GM23338 (cell line): Measurements from ENCODE around the gene MCHR2. TPM values are rescaled to one million over a fixed set of nuclear protein-coding genes. Genes with fewer than 3 reads are reported as not detected.

Experiments
- EZH2 ChIP-seq: fragments of 200-600 bp; sonication (generic); IDR thresholded peaks from one replicate; pipeline ENCODE4 v1.8.0; 2017; ENCODE audit warnings: antibody characterized with exemption, mild to moderate bottlenecking, low read depth; ENCODE audit not compliant: unreplicated experiment
- EZH2phosphoT487 ChIP-seq: fragments of 200-600 bp; sonication (generic); IDR thresholded peaks from one replicate; pipeline ENCODE4 v1.8.1; 2018; ENCODE audit warnings: antibody characterized with exemption; ENCODE audit not compliant: unreplicated experiment
- NANOG ChIP-seq: IDR thresholded peaks from 2 replicates; pipeline ENCODE4 v1.6.1; 2016; ENCODE audit warnings: antibody characterized with exemption, borderline replicate concordance
- POLR2AphosphoS5 ChIP-seq: IDR thresholded peaks from 2 replicates; pipeline ENCODE4 v1.6.1; 2016; ENCODE audit warnings: antibody characterized with exemption, low read depth
- STAT1 ChIP-seq: IDR thresholded peaks from one replicate; pipeline ENCODE4 v1.6.1; 2016; ENCODE audit warnings: antibody characterized with exemption; ENCODE audit not compliant: unreplicated experiment
- polyA plus RNA-seq: library from polyadenylated mRNA; unstranded; fragments of >200 nt; fragmentation: Nextera tagmentation; extraction: Ambion mirVana; gene quantifications from 2 replicates; pipeline ENCODE4 v1.2.1, GENCODE V29; 2016
- total RNA-seq: library from RNA; depleted of rRNA; stranded (reverse); fragments of >200 nt; shearing (Covaris generic); gene quantifications from 2 replicates; pipeline ENCODE4 v1.2.3, GENCODE V29; 2014
- TF ChIP-seq, protein P1 (sequence below): IDR thresholded peaks from one replicate; pipeline ENCODE4 v1.6.1; 2018; ENCODE audit warnings: antibody characterized with exemption; ENCODE audit not compliant: unreplicated experiment
- TF ChIP-seq, protein P2 (sequence below), 2 experiments: fragments of 200-600 bp in 1 of 2; sonication (generic) in 1 of 2; conservative IDR thresholded peaks; 2 replicates each; pipeline versions ENCODE4 v1.5.1 to v1.6.1; 2016 to 2017; ENCODE audit warnings: antibody characterized with exemption in 2 of 2, low read depth in 2 of 2, mild to moderate bottlenecking in 2 of 2, moderate library complexity in 1 of 2

Gene MCHR2
- total and polyA plus RNA-seq, 2 experiments from 2014 or later, result not detected

DNA sequence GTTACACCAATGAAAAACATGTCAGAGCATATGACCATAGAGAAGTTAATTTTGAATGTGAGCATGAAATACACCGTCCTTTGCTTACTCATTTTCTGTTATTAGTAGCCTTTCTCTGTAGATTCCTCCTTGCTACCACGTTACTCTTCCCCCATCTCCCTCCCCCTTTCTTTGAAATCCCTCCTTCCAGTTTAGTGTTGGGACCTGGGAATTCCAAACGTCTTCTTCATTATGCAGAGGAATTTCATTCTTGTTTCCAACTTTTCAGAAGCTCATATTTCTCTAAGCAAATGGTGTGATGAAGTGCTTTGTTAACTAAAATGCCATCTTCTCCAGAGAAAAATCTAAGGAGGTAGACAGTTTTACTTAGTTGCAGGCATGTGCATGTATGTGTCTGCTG, 122.4 kb downstream of the MCHR2 start (continued):
- TF ChIP-seq, protein P1, sequence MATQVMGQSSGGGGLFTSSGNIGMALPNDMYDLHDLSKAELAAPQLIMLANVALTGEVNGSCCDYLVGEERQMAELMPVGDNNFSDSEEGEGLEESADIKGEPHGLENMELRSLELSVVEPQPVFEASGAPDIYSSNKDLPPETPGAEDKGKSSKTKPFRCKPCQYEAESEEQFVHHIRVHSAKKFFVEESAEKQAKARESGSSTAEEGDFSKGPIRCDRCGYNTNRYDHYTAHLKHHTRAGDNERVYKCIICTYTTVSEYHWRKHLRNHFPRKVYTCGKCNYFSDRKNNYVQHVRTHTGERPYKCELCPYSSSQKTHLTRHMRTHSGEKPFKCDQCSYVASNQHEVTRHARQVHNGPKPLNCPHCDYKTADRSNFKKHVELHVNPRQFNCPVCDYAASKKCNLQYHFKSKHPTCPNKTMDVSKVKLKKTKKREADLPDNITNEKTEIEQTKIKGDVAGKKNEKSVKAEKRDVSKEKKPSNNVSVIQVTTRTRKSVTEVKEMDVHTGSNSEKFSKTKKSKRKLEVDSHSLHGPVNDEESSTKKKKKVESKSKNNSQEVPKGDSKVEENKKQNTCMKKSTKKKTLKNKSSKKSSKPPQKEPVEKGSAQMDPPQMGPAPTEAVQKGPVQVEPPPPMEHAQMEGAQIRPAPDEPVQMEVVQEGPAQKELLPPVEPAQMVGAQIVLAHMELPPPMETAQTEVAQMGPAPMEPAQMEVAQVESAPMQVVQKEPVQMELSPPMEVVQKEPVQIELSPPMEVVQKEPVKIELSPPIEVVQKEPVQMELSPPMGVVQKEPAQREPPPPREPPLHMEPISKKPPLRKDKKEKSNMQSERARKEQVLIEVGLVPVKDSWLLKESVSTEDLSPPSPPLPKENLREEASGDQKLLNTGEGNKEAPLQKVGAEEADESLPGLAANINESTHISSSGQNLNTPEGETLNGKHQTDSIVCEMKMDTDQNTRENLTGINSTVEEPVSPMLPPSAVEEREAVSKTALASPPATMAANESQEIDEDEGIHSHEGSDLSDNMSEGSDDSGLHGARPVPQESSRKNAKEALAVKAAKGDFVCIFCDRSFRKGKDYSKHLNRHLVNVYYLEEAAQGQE, result no peak
- TF ChIP-seq EZH2phosphoT487 (no peak), NANOG (no peak), STAT1 (no peak), EZH2 (no peak), POLR2AphosphoS5 (no peak)
- TF ChIP-seq, protein P2, sequence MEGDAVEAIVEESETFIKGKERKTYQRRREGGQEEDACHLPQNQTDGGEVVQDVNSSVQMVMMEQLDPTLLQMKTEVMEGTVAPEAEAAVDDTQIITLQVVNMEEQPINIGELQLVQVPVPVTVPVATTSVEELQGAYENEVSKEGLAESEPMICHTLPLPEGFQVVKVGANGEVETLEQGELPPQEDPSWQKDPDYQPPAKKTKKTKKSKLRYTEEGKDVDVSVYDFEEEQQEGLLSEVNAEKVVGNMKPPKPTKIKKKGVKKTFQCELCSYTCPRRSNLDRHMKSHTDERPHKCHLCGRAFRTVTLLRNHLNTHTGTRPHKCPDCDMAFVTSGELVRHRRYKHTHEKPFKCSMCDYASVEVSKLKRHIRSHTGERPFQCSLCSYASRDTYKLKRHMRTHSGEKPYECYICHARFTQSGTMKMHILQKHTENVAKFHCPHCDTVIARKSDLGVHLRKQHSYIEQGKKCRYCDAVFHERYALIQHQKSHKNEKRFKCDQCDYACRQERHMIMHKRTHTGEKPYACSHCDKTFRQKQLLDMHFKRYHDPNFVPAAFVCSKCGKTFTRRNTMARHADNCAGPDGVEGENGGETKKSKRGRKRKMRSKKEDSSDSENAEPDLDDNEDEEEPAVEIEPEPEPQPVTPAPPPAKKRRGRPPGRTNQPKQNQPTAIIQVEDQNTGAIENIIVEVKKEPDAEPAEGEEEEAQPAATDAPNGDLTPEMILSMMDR (conservative IDR thresholded peaks at IDR 0.05; ENCODE audit: low read depth in 2 of 2), result no peak
